Spleen (tissue), 7 donors: ENCODE results near the gene AOAH.

Source experiments
- POLR2A ChIP-seq, 3 donors: fragments of 450-650 bp; IDR thresholded peaks; one replicate each; pipeline ENCODE4 v1.5.1; 2017; ENCODE audit warnings: antibody characterized with exemption in 3 of 3, mild to moderate bottlenecking in 1 of 3
- POLR2AphosphoS5 ChIP-seq, 3 donors: sonication (generic); formaldehyde crosslinking; IDR thresholded peaks; one replicate each; pipeline ENCODE4 v1.5.1; 2017; ENCODE audit warnings: antibody characterized with exemption in 3 of 3
- TF ChIP-seq, protein P1 (sequence below), 11 experiments: fragments of 200-600 bp in 7 of 11; fragments of 450-650 bp in 4 of 11; sonication (generic) in 4 of 11; IDR thresholded peaks in 8 of 11; conservative IDR thresholded peaks in 3 of 11; 1 replicate in 7 of 11; 2 replicates in 4 of 11; pipeline versions ENCODE4 v1.4.0 to v1.8.0; 2016 to 2021; ENCODE audit warnings: antibody characterized with exemption in 11 of 11, inconsistent platforms in 4 of 11, mild to moderate bottlenecking in 1 of 11
- donor health status: DM: no; HTN: no; CAD: no; lungs with moderate emphysema.
- donor health status: DM: no; HTN: no; CAD: no.
- donor health status: DM: no; HTN: no; CAD: no.

DNA sequence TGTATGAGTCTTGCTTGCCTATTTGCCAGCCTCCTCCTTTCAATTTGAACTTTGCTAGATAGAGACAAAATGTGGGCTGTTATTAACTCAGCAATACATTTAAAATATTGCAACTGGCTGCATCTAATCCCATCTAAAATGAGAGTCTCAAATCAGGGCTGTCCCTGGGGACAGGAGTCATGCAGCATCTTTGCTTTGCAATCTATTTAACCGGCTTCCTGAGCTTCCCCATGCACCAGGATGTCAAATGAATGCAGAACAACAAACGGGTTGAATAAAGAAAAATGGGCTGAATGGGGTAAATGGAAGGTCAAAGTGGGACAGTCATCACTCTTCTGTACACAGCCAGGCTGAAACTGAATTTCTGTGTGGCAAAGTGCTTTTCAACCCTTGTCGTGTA lies 89.2 kb downstream of the AOAH start:
- TF ChIP-seq, protein P1, sequence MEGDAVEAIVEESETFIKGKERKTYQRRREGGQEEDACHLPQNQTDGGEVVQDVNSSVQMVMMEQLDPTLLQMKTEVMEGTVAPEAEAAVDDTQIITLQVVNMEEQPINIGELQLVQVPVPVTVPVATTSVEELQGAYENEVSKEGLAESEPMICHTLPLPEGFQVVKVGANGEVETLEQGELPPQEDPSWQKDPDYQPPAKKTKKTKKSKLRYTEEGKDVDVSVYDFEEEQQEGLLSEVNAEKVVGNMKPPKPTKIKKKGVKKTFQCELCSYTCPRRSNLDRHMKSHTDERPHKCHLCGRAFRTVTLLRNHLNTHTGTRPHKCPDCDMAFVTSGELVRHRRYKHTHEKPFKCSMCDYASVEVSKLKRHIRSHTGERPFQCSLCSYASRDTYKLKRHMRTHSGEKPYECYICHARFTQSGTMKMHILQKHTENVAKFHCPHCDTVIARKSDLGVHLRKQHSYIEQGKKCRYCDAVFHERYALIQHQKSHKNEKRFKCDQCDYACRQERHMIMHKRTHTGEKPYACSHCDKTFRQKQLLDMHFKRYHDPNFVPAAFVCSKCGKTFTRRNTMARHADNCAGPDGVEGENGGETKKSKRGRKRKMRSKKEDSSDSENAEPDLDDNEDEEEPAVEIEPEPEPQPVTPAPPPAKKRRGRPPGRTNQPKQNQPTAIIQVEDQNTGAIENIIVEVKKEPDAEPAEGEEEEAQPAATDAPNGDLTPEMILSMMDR (IDR thresholded peaks at IDR 0.05 in 8 of 11, conservative IDR thresholded peaks at IDR 0.05 in 3 of 11), result no peak
- TF ChIP-seq POLR2A (IDR thresholded peaks at IDR 0.05) (no peak), POLR2AphosphoS5 (IDR thresholded peaks at IDR 0.05) (no peak)
